HFF-Myc (cell line): Measurements from ENCODE around the gene MAGOH.

Experiments used
- DNase-seq: peaks from one replicate; pipeline ENCODE4 v3.0.0-alpha.2; 2011; ENCODE audit warnings: low read depth; ENCODE audit errors: extremely low read depth
- H3K4me3 ChIP-seq: replicated peaks from 2 replicates; pipeline ENCODE4 v1.5.1; 2011; ENCODE audit warnings: low read depth, mild to moderate bottlenecking, control low read depth, low read length
- TF ChIP-seq, protein P1 (sequence below): IDR thresholded peaks from 2 replicates; pipeline ENCODE4 v1.5.1; 2012; ENCODE audit warnings: mild to moderate bottlenecking, low read depth, low read length, control low read depth; ENCODE audit errors: missing control alignments

MAGOH gene

DNA sequence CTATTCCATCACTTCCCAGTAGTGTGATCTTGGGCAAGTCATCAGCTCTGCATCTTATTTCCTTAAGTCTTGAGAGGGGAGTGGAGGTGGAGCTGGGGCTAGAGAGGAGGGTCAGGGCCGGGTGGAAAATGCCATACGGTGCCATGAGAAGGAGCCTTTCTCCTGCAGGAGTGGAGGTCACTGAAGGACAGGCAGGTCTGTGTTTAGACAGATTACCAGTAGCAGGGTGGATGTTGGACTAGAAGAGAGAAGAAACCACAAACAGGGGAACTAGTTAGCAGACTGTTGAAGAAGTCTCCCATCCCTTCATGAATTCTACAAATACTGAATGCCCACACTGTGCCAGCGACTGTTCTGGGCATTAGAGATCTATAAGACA lies 55.6 kb downstream of the MAGOH start:
- TF ChIP-seq, protein P1, sequence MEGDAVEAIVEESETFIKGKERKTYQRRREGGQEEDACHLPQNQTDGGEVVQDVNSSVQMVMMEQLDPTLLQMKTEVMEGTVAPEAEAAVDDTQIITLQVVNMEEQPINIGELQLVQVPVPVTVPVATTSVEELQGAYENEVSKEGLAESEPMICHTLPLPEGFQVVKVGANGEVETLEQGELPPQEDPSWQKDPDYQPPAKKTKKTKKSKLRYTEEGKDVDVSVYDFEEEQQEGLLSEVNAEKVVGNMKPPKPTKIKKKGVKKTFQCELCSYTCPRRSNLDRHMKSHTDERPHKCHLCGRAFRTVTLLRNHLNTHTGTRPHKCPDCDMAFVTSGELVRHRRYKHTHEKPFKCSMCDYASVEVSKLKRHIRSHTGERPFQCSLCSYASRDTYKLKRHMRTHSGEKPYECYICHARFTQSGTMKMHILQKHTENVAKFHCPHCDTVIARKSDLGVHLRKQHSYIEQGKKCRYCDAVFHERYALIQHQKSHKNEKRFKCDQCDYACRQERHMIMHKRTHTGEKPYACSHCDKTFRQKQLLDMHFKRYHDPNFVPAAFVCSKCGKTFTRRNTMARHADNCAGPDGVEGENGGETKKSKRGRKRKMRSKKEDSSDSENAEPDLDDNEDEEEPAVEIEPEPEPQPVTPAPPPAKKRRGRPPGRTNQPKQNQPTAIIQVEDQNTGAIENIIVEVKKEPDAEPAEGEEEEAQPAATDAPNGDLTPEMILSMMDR, result no peak
- DNase-seq, result no peak
- H3K4me3 ChIP-seq, result no peak overlapping the region

DNA sequence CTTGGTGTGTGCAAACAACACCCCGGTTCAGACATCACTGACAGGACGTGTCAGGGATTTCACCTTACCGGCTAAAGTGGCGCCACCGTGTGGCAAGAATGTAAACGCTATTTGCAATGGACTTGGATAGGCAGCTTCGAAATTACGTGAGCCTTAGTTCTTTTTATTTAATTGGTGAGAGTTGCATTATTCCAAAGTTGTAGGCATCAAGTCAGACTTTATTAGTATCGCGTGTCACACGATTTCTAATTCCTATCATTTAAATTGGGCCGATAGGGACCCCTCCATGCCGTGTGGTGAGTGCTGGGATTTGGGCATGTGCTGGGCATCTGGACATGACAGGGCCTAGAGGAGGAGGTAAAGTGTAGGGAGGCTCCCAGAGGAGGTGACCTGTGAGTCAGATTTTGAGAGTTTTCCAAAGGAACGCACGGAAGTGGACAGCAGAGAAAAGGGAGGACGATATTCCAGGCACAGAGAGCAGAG lies 56.2 kb downstream of the MAGOH start:
- no peak overlapping the region for H3K4me3 ChIP-seq
- no peak for DNase-seq
- TF ChIP-seq, protein P1, result peak; percentile 78

DNA sequence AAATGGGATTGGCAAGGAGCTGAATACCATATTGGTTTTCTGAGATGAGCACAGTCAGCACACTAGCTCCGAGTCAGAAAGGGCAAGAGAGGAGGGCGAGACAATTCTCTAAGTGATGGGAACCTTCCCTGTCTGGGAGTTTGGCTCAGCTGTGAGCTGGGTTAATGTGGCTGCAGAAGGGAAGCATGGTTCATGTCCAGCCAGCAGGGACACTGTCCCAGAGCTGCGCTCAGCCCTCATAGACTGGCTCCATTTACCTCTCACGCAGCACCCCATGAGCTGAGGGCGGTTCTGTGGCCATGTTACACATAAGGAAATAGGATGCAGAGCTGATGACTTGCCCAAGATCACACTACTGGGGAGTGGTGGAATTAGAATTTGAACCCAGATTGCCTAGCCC lies 57.4 kb downstream of the MAGOH start:
- no peak for DNase-seq
- TF ChIP-seq, protein P1, result no peak
- H3K4me3 ChIP-seq, result no peak overlapping the region

DNA sequence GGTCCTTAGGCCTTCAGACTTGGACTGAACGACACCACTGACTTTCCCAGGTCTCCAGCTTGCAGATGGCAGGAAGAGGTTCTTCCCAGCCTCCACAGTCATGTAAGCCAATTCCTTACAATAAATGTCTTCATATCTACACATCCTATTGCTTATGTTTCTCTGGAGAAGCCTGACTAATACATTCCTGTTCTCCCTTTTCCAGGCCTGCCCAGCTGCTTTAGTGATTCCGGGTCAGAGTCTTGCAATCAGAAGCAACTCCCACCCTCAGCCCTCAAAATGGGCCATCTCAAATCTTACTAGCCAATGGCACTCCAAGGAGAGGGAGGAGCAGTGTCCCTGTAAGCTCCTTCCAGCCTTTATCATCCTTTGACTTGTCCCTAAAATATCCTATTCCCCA lies 58.1 kb downstream of the MAGOH start:
- TF ChIP-seq, protein P1, result no peak
- H3K4me3 ChIP-seq, result no peak overlapping the region
- DNase-seq, result no peak
